Measurements from ENCODE around the gene TPCN1.

DNA sequence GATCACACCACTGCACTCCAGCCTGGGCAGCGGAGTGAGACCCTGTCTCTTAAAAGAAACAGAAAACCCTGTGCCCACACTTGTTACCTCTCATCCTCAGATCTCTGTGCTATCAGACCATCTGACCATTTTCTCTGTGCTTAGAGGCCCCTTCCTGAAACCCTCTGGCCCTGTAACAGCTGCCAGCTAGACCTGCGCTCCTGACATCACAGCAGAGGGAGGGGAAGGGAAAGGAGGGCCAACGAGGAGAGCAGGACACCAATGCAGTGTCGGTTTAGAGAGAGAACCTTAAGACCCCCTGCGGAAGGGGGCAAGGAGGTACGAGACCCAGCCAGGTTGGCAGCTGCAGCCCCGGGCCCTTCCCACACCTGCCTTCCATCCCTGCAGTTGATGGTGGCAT is 71.3 kb downstream of the TPCN1 start:
- TF ChIP-seq POLR2A (IDR thresholded peaks at IDR 0.05; ENCODE audit: low read depth, low read length) (no peak), TAF1 (IDR thresholded peaks at IDR 0.05; ENCODE audit: low read depth, low read length) (no peak)
